BJ (cell line): ENCODE measurements around the gene DCAF10. TPM values are rescaled to one million over a fixed set of nuclear protein-coding genes. Genes with fewer than 3 reads are reported as not detected.

Experiments used
- CTCF ChIA-PET: fragments of 350-600 bp; formaldehyde crosslinking; extraction: SDS; loops from one replicate; lab custom pipeline; 2021; ENCODE audit warnings: antibody characterized with exemption, inconsistent platforms; lab: Yijun Ruan, JAX
- POLR2A ChIA-PET: fragments of 300-600 bp; sonication (Branson Sonifier 250); formaldehyde crosslinking; extraction: SDS; loops from one replicate; lab custom pipeline; 2021; ENCODE audit warnings: antibody characterized with exemption; lab: Charles Lee
- DNase-seq: peaks from one replicate; pipeline ENCODE4 v3.0.0-alpha.2; 2011; ENCODE audit warnings: low read depth
- H3K27me3 ChIP-seq: 2 replicates; pipeline ENCODE4 v1.6.0; 2011; ENCODE audit warnings: low read length; ENCODE audit not compliant: control insufficient read depth, insufficient read depth
- H3K36me3 ChIP-seq: 2 replicates; pipeline ENCODE4 v1.5.1; 2011; ENCODE audit warnings: low read length; ENCODE audit not compliant: control insufficient read depth, insufficient read depth
- H3K4me3 ChIP-seq: 2 replicates; pipeline ENCODE4 v1.5.1; 2011; ENCODE audit warnings: low read depth, mild to moderate bottlenecking, control low read depth, low read length
- CTCF ChIP-seq: IDR thresholded peaks from 2 replicates; pipeline ENCODE4 v1.5.1; 2011; ENCODE audit warnings: low read depth, mild to moderate bottlenecking, control low read depth, inconsistent platforms, low read length, moderate library complexity; ENCODE audit not compliant: insufficient read depth
- polyA plus RNA-seq: library from polyadenylated mRNA; depleted of rRNA; stranded (reverse); fragments of >200 nt; gene quantifications from 2 replicates; pipeline ENCODE4 v1.2.3, GENCODE V29; 2011

DCAF10 gene
- polyA plus RNA-seq, 1 experiment, result 22.0 TPM

- ChIA-PET POLR2A (no interaction called here), CTCF (no interaction called here)
- no peak for TF ChIP-seq CTCF
Observed at GRCh38 chr9:37769306-37769705, 31.3 kb upstream of the DCAF10 start.

GRCh38 chr9:37769995-37770394, 30.6 kb upstream of the DCAF10 start:
- no peak for TF ChIP-seq CTCF
- no peaks in the 10 kb centered on the region for H3K27me3 ChIP-seq
- ChIA-PET POLR2A (no interaction called here), CTCF (interaction anchor here (0.6 kb wide), 1 partner anchor 502 kb away, joined by 3 read pairs; no protein-coding TSS in a partner anchor)
- DNase-seq, result no peak
- H3K4me3 ChIP-seq, result no peak overlapping the region
- H3K36me3 ChIP-seq, result peaks cover 7% of the 10 kb centered on the region

More at GRCh38 chr9:37769306-37769705, 31.3 kb upstream of the DCAF10 start:
- DNase-seq, result no peak
- Histone ChIP-seq H3K36me3 (peaks cover 7% of the 10 kb centered on the region), H3K27me3 (no peaks in the 10 kb centered on the region), H3K4me3 (no peak overlapping the region)

- POLR2A ChIA-PET, result no interaction called here
- CTCF ChIA-PET, result interaction anchor here (0.7 to 0.8 kb wide), 3 partner anchors 10 to 196 kb away, joined by 3 to 4 read pairs (median 3); partner anchors contain the start of gene EXOSC3
- H3K4me3 ChIP-seq, result no peak overlapping the region
- H3K36me3 ChIP-seq, result peaks cover 11% of the 10 kb centered on the region
- DNase-seq, result no peak
- no peak for TF ChIP-seq CTCF
- no peaks in the 10 kb centered on the region for H3K27me3 ChIP-seq
Observed at GRCh38 chr9:37775216-37775919, 25.2 kb upstream of the DCAF10 start.

- Histone ChIP-seq H3K4me3 (no peak overlapping the region), H3K36me3 (peaks cover 11% of the 10 kb centered on the region), H3K27me3 (no peaks in the 10 kb centered on the region)
- CTCF ChIA-PET, result interaction anchor here (0.8 kb wide), 2 partner anchors 13 to 197 kb away, joined by 3 to 4 read pairs; no protein-coding TSS in a partner anchor
- POLR2A ChIA-PET, result no interaction called here
- no peak for TF ChIP-seq CTCF
- DNase-seq, result no peak
Observed at GRCh38 chr9:37776328-37776727, 24.3 kb upstream of the DCAF10 start.

- Histone ChIP-seq H3K36me3 (peaks cover 12% of the 10 kb centered on the region), H3K4me3 (no peak overlapping the region), H3K27me3 (no peaks in the 10 kb centered on the region)
- DNase-seq, result no peak
- TF ChIP-seq CTCF, result no peak
- POLR2A ChIA-PET, result no interaction called here
- CTCF ChIA-PET, result no interaction called here
Observed at GRCh38 chr9:37778534-37778933, 22.1 kb upstream of the DCAF10 start.
